K562 (cell line): ENCODE measurements around the gene HS3ST5. TPM values are rescaled to one million over a fixed set of nuclear protein-coding genes. Genes with fewer than 3 reads are reported as not detected.

Experiments
- NCOA2 ChIP-seq, 2 experiments: fragments of 450-650 bp; IDR thresholded peaks; 2 replicates each; pipeline ENCODE4 v1.6.1; 2018; ENCODE audit warnings: mild to moderate bottlenecking in 2 of 2, moderate library complexity in 1 of 2; ENCODE audit not compliant: partially characterized antibody in 2 of 2
- NFXL1 ChIP-seq: fragments of 450-650 bp; formaldehyde crosslinking; IDR thresholded peaks from 2 replicates; pipeline ENCODE4 v1.4.0; 2021; ENCODE audit warnings: mild to moderate bottlenecking
- PPARD ChIP-seq: fragments of 250-450 bp; sonication (Bioruptor Pico); IDR thresholded peaks from 2 replicates; pipeline ENCODE4 v1.8.0; 2022; ENCODE audit warnings: inconsistent platforms, mild to moderate bottlenecking, moderate library complexity
- SAFB2 ChIP-seq: fragments of 200-400 bp; formaldehyde crosslinking; IDR thresholded peaks from 2 replicates; pipeline ENCODE4 v1.6.1; 2018; ENCODE audit warnings: borderline replicate concordance, low read length, low read depth, moderate library complexity; ENCODE audit not compliant: severe bottlenecking
- SMAD2 ChIP-seq: fragments of 150-350 bp; IDR thresholded peaks from 2 replicates; pipeline ENCODE4 v1.6.1; 2014; ENCODE audit warnings: low read depth, mild to moderate bottlenecking, low read length
- THRAP3 ChIP-seq: fragments of 450-650 bp; IDR thresholded peaks from 2 replicates; pipeline ENCODE4 v1.6.1; 2016; ENCODE audit warnings: mild to moderate bottlenecking, inconsistent platforms, borderline replicate concordance
- ZNF407 ChIP-seq: fragments of 450-650 bp; IDR thresholded peaks from 2 replicates; pipeline ENCODE4 v1.6.1; 2016; ENCODE audit warnings: low read depth
- polyA plus RNA-seq, 8 experiments: library from polyadenylated mRNA; depleted of rRNA in 4 of 8; stranded (reverse) in 5 of 8; unstranded in 3 of 8; fragments of >200 nt; fragmentation: Nextera tagmentation in 2 of 8; fragmentation: Illumina TruSeq in 1 of 8; extraction: Ambion mirVana in 2 of 8; extraction: Trizol in 1 of 8; gene quantifications; 2 replicates each; pipeline versions ENCODE4 v1.2.1 to v1.2.3, GENCODE V29; 2011 to 2014; ENCODE audit warnings: inconsistent platforms in 1 of 8, missing spikeins in 1 of 8
- total RNA-seq, 7 experiments: library from RNA; depleted of rRNA in 6 of 7; stranded (reverse); fragments of >200 nt in 6 of 7; fragmentation: Illumina TruSeq in 2 of 7; extraction: Trizol in 2 of 7; gene quantifications; 2 replicates each; pipeline versions ENCODE4 v1.2.1 to v1.2.3, GENCODE V29; 2011 to 2021; ENCODE audit warnings: low replicate concordance in 1 of 7
- TF ChIP-seq, protein P1 (sequence below): fragments of 250-450 bp; sonication (Bioruptor Pico); IDR thresholded peaks from 2 replicates; pipeline ENCODE4 v1.6.1; 2021; ENCODE audit warnings: mild to moderate bottlenecking

The HS3ST5 gene
- total and polyA plus RNA-seq, 9 of the 15 experiments (the other 6 are each of a cell fraction or from before 2014, with no cell fraction given) = not detected

GRCh38 chr6:114144887-114145851, 197.7 kb downstream of the HS3ST5 start (continued):
- TF ChIP-seq ZNF407 (no peak), SMAD2 (no peak), NCOA2 (IDR thresholded peaks at IDR 0.05; ENCODE audit: partially characterized antibody in 2 of 2) (no peak), NFXL1 (CRISPR knock-in tag) (no peak), THRAP3 (no peak), SAFB2 (no peak), PPARD (CRISPR knock-in tag) (no peak)
- TF ChIP-seq, protein P1, sequence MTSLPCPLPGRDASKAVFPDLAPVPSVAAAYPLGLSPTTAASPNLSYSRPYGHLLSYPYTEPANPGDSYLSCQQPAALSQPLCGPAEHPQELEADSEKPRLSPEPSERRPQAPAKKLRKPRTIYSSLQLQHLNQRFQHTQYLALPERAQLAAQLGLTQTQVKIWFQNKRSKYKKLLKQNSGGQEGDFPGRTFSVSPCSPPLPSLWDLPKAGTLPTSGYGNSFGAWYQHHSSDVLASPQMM (CRISPR knock-in tag) = no peak
- TF ChIP-seq, all 486 proteins: peak for 0
